ENCODE measurements around the gene PRKCA.

DNA sequence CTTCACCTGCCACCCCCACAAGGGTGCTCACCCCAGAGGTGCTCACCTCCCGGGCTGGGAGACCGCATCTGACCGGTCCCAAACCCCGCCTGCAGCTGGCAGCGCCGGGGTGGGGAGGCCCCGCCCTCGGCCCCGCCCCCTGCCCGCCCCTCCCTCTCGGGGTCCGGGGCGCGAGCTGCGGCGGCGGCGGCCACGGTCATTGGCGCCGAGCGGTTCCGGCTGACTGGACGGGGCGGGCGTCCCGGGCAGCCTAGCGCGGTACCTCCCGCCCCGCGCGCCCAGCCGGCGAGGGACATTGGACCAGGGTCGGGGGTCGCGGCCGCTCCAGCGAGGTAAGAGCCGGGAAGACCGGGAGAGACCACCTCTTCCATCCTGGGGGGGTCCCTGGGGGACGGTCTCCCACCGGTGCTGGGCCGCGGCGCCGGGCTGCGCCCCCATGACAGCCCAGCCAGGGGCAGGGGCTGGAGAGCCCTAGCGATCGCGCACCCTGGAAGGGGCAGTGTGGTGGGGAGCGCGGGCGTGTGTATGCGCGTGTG lies 532.6 kb downstream of the PRKCA start, which contains the start of gene CACNG5:
- TF ChIP-seq ZFP30 (CRISPR knock-in tag; IDR thresholded peaks at IDR 0.05) (no peak), ZC3H10 (CRISPR knock-in tag; IDR thresholded peaks at IDR 0.05) (no peak), TOX (CRISPR knock-in tag; IDR thresholded peaks at IDR 0.05; ENCODE audit: borderline replicate concordance) (no peak), ZFP3 (CRISPR knock-in tag; IDR thresholded peaks at IDR 0.05) (no peak), OSR1 (CRISPR knock-in tag; IDR thresholded peaks at IDR 0.05) (no peak), ARNTL (CRISPR knock-in tag; IDR thresholded peaks at IDR 0.05; ENCODE audit: borderline replicate concordance, low read depth) (no peak)
- TF ChIP-seq, protein P1, sequence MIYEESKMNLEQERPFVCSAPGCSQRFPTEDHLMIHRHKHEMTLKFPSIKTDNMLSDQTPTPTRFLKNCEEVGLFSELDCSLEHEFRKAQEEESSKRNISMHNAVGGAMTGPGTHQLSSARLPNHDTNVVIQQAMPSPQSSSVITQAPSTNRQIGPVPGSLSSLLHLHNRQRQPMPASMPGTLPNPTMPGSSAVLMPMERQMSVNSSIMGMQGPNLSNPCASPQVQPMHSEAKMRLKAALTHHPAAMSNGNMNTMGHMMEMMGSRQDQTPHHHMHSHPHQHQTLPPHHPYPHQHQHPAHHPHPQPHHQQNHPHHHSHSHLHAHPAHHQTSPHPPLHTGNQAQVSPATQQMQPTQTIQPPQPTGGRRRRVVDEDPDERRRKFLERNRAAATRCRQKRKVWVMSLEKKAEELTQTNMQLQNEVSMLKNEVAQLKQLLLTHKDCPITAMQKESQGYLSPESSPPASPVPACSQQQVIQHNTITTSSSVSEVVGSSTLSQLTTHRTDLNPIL (CRISPR knock-in tag; IDR thresholded peaks at IDR 0.05; ENCODE audit: low read depth): no peak
